ENCODE results near the gene CDT1.

CDT1 gene

DNA sequence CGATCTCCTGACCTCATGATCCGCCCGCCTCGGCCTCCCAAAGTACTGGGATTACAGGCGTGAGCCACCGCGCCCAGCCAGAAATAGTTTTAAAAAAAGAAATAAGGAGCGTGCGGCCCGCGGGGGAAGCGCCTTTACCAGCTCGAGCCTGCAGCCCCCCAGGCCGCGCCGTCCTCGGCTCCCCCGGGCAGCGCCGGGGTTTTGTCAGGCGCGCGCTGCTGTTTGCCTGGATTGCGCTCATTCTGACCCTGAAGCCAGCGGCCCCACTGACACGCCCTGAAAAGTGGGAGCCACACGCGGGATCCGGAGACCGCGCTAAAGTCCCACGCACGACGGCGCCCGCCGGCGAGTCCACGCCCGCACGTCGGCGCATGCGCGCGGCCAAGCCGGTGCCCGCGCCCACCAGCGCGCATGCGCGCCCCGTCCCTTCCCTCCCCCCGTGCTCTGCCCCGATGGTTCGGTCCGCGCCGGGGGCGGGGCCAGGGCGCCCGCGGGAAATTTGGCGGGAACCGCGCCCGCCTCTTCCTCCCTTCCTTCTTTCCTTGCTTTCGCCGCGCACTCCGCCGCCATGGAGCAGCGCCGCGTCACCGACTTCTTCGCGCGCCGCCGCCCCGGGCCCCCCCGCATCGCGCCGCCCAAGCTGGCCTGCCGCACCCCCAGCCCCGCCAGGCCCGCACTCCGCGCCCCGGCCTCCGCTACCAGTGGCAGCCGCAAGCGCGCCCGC, at the start of gene CDT1:
Gene CDT1, plus strand, starts transcription at position 526 of the 724 bp plus-strand sequence. Its CDS starts 43 bp downstream, at position 569.
- in situ Hi-C loops (cut with MboI; ENCODE audit: low sequenced_read_pairs): no loop called here

DNA sequence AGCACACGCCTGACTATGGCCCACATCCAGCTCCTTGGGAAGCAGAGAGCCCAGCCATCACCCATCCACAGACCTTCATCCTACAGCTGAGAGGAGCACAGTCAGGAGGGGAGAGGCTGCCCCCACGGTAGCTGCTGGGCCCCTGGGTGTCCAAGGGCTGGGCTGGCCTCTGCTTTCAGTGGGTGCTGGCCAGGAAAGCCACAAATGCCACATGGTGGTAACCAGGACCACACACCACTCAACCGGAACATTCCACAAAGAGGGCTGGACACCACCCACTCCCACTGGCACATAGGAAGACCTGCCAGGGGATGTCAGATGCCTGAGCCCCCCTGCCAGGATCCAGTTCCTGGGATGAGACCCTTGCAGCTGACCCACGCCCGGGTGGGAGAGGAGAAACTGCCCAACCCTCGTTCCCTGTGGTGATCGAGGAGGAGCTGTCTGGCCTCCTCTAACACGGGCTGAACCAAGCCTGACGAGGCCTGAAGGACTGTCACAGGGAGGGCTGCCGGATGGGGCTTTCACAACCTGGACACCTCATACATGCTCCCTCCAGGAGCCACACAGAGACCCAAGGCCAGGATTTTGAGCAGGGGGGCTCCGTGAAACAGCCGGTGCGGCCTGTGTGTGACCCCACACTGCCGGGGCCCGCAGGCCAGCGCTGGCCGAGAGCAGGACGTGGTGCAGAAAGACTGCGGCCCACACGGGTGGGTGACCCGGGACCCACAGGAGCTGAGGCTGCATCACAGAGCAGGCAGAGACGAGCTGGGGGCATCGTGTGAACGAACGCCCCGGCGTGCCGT, 49.3 kb upstream of the CDT1 start:
- in situ Hi-C loops (cut with MboI; ENCODE audit: low sequenced_read_pairs): no loop called here

- in situ Hi-C loops (cut with MboI; ENCODE audit: low sequenced_read_pairs): no loop called here
Observed at GRCh38 chr16:88754912-88755744, 48.5 kb upstream of the CDT1 start.

GRCh38 chr16:88755745-88756443, 47.7 kb upstream of the CDT1 start:
- in situ Hi-C loops (cut with MboI; ENCODE audit: low sequenced_read_pairs): no loop called here

GRCh38 chr16:88758227-88758943, 45.2 kb upstream of the CDT1 start:
- in situ Hi-C loops (cut with MboI; ENCODE audit: low sequenced_read_pairs): no loop called here

DNA sequence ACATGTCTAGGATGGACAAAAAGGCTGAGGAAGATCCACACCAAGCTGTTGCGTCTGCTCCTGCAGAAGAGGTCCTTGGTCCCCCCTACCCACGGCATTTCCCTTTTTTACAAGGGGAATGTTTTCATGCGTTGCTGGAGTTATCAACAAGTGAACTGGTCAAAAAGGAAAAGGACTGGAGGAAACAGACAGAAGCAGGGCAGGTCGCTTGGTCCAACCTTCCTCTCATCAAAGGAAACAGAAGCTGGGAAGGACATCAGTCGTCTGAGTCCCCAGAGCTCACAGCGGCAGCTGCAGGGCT, 44.7 kb upstream of the CDT1 start:
- in situ Hi-C loops (cut with MboI; ENCODE audit: low sequenced_read_pairs): no loop called here

- in situ Hi-C loops (cut with MboI; ENCODE audit: low sequenced_read_pairs): no loop called here
Observed at GRCh38 chr16:88759245-88759975, 44.2 kb upstream of the CDT1 start.

DNA sequence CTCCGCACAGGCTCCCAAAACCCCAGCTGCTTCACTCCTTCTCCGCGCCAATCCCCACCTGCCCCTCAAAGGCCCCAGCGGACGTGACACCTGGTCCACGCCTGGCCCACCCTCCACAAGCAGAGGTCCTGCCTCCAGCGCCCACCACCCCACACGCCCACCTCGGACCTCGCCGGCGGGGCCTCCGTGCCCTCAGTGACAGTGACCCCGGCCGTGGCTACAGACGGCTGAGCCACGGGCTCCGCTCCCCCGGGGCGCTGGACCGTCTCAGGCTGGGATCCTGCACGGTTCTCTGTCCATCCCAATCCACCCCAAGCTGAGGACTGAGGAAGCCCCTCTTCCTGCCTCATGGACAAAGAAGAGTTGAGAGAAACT, 43.6 kb upstream of the CDT1 start:
- in situ Hi-C loops (cut with MboI; ENCODE audit: low sequenced_read_pairs): no loop called here

GRCh38 chr16:88760424-88761142, 43.0 kb upstream of the CDT1 start:
- in situ Hi-C loops (cut with MboI; ENCODE audit: low sequenced_read_pairs): no loop called here

- in situ Hi-C loops (cut with MboI; ENCODE audit: low sequenced_read_pairs): no loop called here
Observed at GRCh38 chr16:88761143-88761534, 42.5 kb upstream of the CDT1 start.

DNA sequence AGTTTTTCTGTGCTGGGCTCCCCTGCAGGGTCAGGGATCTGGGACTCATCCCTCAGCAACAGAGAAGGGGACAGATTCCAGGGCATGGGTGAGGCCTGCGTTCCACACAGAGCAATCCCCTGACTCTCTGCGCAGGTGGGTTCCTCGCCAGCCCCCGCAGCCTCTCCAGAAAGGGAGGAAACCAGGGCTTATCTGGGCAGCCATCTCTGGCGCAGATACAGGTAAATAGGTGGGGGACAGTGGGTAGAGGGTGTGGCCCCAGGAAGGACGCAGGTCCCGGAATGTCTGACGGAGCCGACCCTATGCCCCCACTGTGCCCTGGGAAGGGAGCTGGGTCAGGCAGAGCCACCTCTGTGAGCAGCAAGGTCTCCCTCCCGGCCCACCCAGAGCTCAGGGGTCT, 41.8 kb upstream of the CDT1 start:
- in situ Hi-C loops (cut with MboI; ENCODE audit: low sequenced_read_pairs): no loop called here

DNA sequence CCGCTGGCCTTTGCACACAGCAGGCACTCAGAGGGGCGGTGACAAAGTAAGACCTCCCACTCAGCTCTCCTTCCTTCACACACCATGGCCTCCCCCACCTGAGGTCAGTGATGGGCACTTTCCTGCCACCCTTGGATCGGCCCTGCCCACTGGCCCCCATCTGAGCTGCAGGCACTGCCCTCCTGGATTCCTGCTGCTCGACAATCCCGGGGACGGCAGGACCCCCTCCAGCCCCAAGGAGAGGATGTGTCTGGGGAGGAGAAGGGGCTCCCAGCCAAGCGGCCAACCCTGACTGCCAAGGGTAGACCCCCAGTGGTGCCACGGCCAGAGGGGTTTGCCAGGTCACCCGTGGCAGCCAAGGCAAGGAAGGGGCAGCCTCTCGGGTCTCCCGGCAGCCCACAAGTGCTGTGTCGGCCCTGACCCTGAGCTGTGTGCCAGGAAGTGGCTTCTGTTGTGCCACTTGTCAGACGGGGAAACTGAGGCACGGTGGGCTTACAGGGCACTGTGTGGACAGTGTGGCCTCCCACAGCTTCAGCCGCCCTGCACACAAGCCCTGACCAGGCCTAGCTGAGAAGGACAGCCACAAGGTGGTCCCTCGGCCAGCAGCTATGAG, 41.2 kb upstream of the CDT1 start:
- in situ Hi-C loops (cut with MboI; ENCODE audit: low sequenced_read_pairs): no loop called here

GRCh38 chr16:88762941-88763340, 40.6 kb upstream of the CDT1 start:
- in situ Hi-C loops (cut with MboI; ENCODE audit: low sequenced_read_pairs): no loop called here

- in situ Hi-C loops (cut with MboI; ENCODE audit: low sequenced_read_pairs): no loop called here
Observed at GRCh38 chr16:88763502-88764053, 40.0 kb upstream of the CDT1 start.

- in situ Hi-C loops (cut with MboI; ENCODE audit: low sequenced_read_pairs): no loop called here
Observed at GRCh38 chr16:88764080-88764479, 39.5 kb upstream of the CDT1 start.

- in situ Hi-C loops (cut with MboI; ENCODE audit: low sequenced_read_pairs): no loop called here
Observed at GRCh38 chr16:88764913-88765349, 38.7 kb upstream of the CDT1 start.

GRCh38 chr16:88766975-88767374, 36.6 kb upstream of the CDT1 start:
- in situ Hi-C loops (cut with MboI; ENCODE audit: low sequenced_read_pairs): no loop called here

- in situ Hi-C loops (cut with MboI; ENCODE audit: low sequenced_read_pairs): no loop called here
Observed at GRCh38 chr16:88767546-88768070, 36.0 kb upstream of the CDT1 start.

Measured in hTERT RPE-1 (cell line).